Stimulated activated effector memory CD8-positive, alpha-beta T cell treated with anti-CD3 and anti-CD28 coated beads, Interleukin-12 subunit alpha, Interleukin-12 subunit beta, amount 100 ng/mL, for 72 hours (primary cell): ENCODE measurements around the gene OR52B6.
A peak's percentile ranks its signal among the peaks of the same experiment; 100 is the strongest.

Source experiments
- ATAC-seq: fragments of 150-1000 bp; cut with Tn5 transposase; 2 replicates; pipeline ENCODE4 v1.10.0; 2021
- DNase-seq, 2 donors: peaks; one replicate each; pipeline ENCODE4 v3.0.0; 2021 to 2022; ENCODE audit warnings: low spot score in 2 of 2
- H3K27ac Mint-ChIP-seq: one replicate; pipeline ENCODE4 v1.8.0; 2022; ENCODE audit warnings: mild to moderate bottlenecking, mixed read lengths
- H3K36me3 Mint-ChIP-seq: one replicate; pipeline ENCODE4 v1.8.0; 2022; ENCODE audit warnings: mild to moderate bottlenecking, mixed read lengths
- H3K4me1 Mint-ChIP-seq: one replicate; pipeline ENCODE4 v1.8.0; 2022; ENCODE audit warnings: mixed read lengths
- H3K4me3 Mint-ChIP-seq: one replicate; pipeline ENCODE4 v1.8.0; 2022; ENCODE audit warnings: mild to moderate bottlenecking, mixed read lengths
- H3K9me3 Mint-ChIP-seq: one replicate; pipeline ENCODE4 v1.8.0; 2022; ENCODE audit warnings: mixed read lengths

The OR52B6 gene

GRCh38 chr11:5580577-5580976 is at the start of gene OR52B6:
TSS of gene OR52B6 (plus strand) at chr11:5580877. CDS start at chr11:5580877, 0 bp downstream.
- H3K4me3 Mint-ChIP-seq, result no peak within 1 kb of the TSS
- H3K9me3 Mint-ChIP-seq, result peaks cover 3% of the 10 kb centered on the region
- DNase-seq, result no peak
- H3K4me1 Mint-ChIP-seq, result no peaks in the 10 kb centered on the region
- ATAC-seq, result no peak
- no peak within 1 kb of the TSS for H3K27ac Mint-ChIP-seq
- H3K36me3 Mint-ChIP-seq, result no peaks in the 10 kb centered on the region

DNA sequence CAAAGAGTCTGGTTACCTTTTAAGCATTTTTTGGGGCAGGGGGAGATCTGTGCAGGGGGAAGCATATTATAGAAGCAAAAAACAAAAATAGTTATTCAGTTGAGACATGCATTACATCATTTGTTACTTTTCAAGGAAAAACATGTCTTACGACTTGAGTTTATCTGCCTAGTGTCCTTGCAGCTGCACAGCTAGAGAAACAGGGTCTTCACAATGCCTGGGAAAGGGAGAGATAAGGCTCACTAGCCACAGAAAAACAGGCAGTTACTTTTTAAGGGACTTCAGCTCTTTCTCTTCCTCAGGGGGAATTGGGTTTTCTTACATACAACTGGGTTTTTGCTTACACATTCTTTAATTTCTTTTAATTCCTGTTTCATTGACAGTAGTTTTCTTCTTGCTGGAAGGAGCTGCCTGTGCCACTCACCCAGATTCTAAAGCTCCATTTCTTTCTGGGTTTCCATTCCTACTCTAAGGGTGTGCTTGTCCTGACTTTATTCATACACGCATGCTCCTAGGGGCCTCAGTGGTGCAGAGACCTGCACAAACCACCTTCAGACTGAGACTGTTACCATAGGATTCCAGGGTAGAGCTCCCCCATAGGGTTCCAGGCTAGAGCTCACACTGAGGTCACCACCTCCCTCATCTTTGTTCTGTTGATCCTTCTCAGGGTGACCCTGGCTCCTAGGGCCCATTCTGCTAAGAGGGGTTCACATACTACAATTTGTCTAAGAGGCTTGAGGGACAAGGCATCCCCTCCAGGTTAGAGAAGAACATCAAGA is 49.4 kb upstream of the OR52B6 start:
- H3K36me3 Mint-ChIP-seq, result no peaks in the 10 kb centered on the region
- no peak overlapping the region for H3K27ac Mint-ChIP-seq

DNA sequence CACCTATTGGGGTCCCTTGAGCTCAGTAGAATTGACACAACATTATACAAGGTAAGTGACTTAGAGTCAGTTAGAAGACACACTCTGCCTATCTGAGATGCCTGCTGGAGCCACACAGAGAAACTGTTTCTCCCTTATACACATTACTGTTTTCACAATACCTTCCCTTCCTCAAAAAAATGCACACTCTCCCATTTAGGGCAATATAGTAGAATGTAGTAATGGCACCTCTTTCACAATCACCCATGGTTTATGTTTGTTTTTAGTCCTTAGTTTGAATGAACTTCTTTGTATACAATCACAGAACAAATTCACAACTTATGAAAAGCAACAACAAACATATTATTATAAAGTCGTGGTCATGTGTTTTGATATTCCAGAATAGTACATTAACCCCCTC is 46.6 kb upstream of the OR52B6 start:
- no peaks in the 10 kb centered on the region for H3K9me3 Mint-ChIP-seq
- H3K4me1 Mint-ChIP-seq, result no peaks in the 10 kb centered on the region
- DNase-seq (no peak), ATAC-seq (no peak)
- H3K36me3 Mint-ChIP-seq, result no peaks in the 10 kb centered on the region
- H3K27ac Mint-ChIP-seq, result no peak overlapping the region
- no peak overlapping the region for H3K4me3 Mint-ChIP-seq

More for the DNA sequence above, 49.4 kb upstream of the OR52B6 start:
- Mint-ChIP-seq H3K4me3 (no peak overlapping the region), H3K4me1 (no peaks in the 10 kb centered on the region), H3K9me3 (no peaks in the 10 kb centered on the region)
- DNase-seq, result no peak
- no peak for ATAC-seq

GRCh38 chr11:5536482-5536881 is 44.2 kb upstream of the OR52B6 start:
- DNase-seq, result no peak
- H3K27ac Mint-ChIP-seq, result no peak overlapping the region
- no peak overlapping the region for H3K4me3 Mint-ChIP-seq
- no peak for ATAC-seq
- no peaks in the 10 kb centered on the region for H3K36me3 Mint-ChIP-seq
- no peaks in the 10 kb centered on the region for H3K4me1 Mint-ChIP-seq
- no peaks in the 10 kb centered on the region for H3K9me3 Mint-ChIP-seq

- no peaks in the 10 kb centered on the region for H3K4me1 Mint-ChIP-seq
Measured at GRCh38 chr11:5541427-5541826, 39.2 kb upstream of the OR52B6 start.

GRCh38 chr11:5546457-5546856 is 34.2 kb upstream of the OR52B6 start:
- Mint-ChIP-seq H3K4me3 (no peak overlapping the region), H3K27ac (no peak overlapping the region), H3K36me3 (no peaks in the 10 kb centered on the region), H3K4me1 (no peaks in the 10 kb centered on the region), H3K9me3 (no peaks in the 10 kb centered on the region)
- ATAC-seq (no peak), DNase-seq (no peak)

More at GRCh38 chr11:5541427-5541826, 39.2 kb upstream of the OR52B6 start:
- DNase-seq, result no peak
- no peaks in the 10 kb centered on the region for H3K9me3 Mint-ChIP-seq
- no peak for ATAC-seq
- no peak overlapping the region for H3K4me3 Mint-ChIP-seq
- no peaks in the 10 kb centered on the region for H3K36me3 Mint-ChIP-seq
- H3K27ac Mint-ChIP-seq, result no peak overlapping the region

- no peak for ATAC-seq
- Mint-ChIP-seq H3K9me3 (no peaks in the 10 kb centered on the region), H3K4me3 (no peak overlapping the region), H3K36me3 (no peaks in the 10 kb centered on the region), H3K27ac (no peak overlapping the region), H3K4me1 (no peaks in the 10 kb centered on the region)
- no peak for DNase-seq
Measured at GRCh38 chr11:5547982-5548381, 32.7 kb upstream of the OR52B6 start.

DNA sequence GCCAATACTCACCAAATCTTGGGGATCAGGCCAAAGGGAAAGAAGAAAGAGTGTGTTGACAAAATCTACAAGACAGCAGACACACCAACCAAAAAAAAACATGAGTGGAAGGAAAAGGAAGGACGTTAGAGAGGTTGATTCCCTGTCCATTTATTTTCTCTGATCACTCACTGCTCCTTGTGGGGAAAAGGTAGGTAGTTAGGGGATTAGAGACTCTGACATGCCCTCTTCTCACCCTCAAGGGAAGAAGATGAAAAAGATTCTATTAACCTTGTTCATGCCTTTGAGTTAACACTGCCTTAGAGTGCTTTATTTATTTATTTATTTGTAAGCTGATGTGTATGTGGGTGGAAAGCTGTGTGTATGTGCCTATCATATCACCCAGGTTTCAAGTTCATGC is 32.2 kb upstream of the OR52B6 start, which contains the start of gene OR52H1:
Gene OR52H1, minus strand, starts transcription at position 101 of the 400 bp plus-strand sequence. CDS start 3,035 bp downstream, outside the sequence.
- ATAC-seq (no peak), DNase-seq (no peak)
- Mint-ChIP-seq H3K4me1 (no peaks in the 10 kb centered on the region), H3K4me3 (no peak within 1 kb of the TSS), H3K36me3 (no peaks in the 10 kb centered on the region), H3K9me3 (no peaks in the 10 kb centered on the region), H3K27ac (no peak within 1 kb of the TSS)

DNA sequence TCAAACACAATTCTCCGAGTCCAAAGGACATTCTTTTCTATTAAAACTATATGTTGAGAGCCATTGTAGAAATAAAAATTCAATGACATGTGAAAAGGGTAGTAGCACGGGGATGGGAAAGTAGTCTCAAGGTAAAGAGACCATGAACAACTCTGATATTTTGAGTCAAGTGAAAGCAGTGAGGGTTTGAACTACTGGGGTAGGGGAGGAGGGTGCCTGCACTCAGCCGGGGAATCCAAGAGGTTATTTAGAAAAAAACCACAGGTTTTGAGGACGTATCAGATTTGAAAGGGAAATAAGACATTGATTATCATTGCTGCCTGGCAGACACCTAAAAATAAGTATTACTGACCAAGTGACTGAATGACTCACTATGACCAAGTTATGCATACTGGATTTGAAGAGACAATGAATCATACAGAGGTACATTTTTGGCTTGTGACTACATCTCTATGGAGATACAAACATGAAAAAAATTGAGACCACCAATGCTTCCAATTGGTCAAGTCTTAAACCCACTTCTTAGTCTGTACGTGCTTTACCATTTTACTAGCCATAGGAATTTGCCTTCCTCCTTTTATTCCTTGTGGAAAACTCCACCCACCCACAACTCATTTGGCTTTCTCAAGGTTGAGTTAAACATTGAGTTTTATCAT is 30.1 kb upstream of the OR52B6 start:
- Mint-ChIP-seq H3K4me1 (no peaks in the 10 kb centered on the region), H3K36me3 (no peaks in the 10 kb centered on the region), H3K27ac (no peak overlapping the region), H3K9me3 (no peaks in the 10 kb centered on the region), H3K4me3 (no peak overlapping the region)
- ATAC-seq, result peak; percentile 67
- DNase-seq, result no peak

- Mint-ChIP-seq H3K4me3 (no peak overlapping the region), H3K9me3 (no peaks in the 10 kb centered on the region), H3K36me3 (no peaks in the 10 kb centered on the region), H3K4me1 (no peaks in the 10 kb centered on the region), H3K27ac (no peak overlapping the region)
- DNase-seq (no peak), ATAC-seq (no peak)
Measured at GRCh38 chr11:5553343-5553742, 27.3 kb upstream of the OR52B6 start.

- no peak overlapping the region for H3K4me3 Mint-ChIP-seq
- no peak for DNase-seq
- H3K9me3 Mint-ChIP-seq, result no peaks in the 10 kb centered on the region
- no peaks in the 10 kb centered on the region for H3K36me3 Mint-ChIP-seq
- no peaks in the 10 kb centered on the region for H3K4me1 Mint-ChIP-seq
- no peak overlapping the region for H3K27ac Mint-ChIP-seq
- no peak for ATAC-seq
Measured at GRCh38 chr11:5556596-5557188, 24.0 kb upstream of the OR52B6 start.

GRCh38 chr11:5557751-5558150 is 22.9 kb upstream of the OR52B6 start:
- H3K4me1 Mint-ChIP-seq, result no peaks in the 10 kb centered on the region
- no peak overlapping the region for H3K27ac Mint-ChIP-seq
- no peaks in the 10 kb centered on the region for H3K9me3 Mint-ChIP-seq
- no peak overlapping the region for H3K4me3 Mint-ChIP-seq
- no peaks in the 10 kb centered on the region for H3K36me3 Mint-ChIP-seq
- DNase-seq (no peak), ATAC-seq (no peak)

GRCh38 chr11:5564259-5565019 is 16.2 kb upstream of the OR52B6 start:
- DNase-seq (no peak), ATAC-seq (peak; percentile 50)
- H3K4me3 Mint-ChIP-seq, result no peak overlapping the region
- no peak overlapping the region for H3K27ac Mint-ChIP-seq
- peaks cover 9% of the 10 kb centered on the region for H3K9me3 Mint-ChIP-seq
- H3K36me3 Mint-ChIP-seq, result no peaks in the 10 kb centered on the region
- peaks cover 6% of the 10 kb centered on the region for H3K4me1 Mint-ChIP-seq

DNA sequence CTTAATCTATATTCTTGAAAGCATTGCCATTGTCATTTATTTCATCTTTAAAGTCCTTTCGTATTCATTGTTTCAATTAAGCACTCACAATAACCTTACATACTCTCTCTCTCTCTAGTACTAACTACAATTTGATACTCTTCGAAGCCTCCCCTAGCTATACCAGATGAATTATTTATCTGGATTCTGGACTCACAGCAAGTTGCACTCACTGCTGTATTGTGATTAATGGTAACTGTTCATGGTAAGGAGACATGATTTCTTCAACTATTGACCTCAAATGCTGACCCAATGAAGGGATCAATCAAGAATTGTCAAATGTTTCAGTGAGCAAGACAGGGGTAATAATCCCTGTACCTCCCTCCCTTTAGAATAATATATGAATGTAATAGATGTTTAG is 6.0 kb upstream of the OR52B6 start:
- no peak for ATAC-seq
- no peaks in the 10 kb centered on the region for H3K36me3 Mint-ChIP-seq
- no peak overlapping the region for H3K4me3 Mint-ChIP-seq
- DNase-seq, result no peak
- H3K27ac Mint-ChIP-seq, result no peak overlapping the region
- H3K9me3 Mint-ChIP-seq, result no peaks in the 10 kb centered on the region
- H3K4me1 Mint-ChIP-seq, result peaks cover 6% of the 10 kb centered on the region

GRCh38 chr11:5575152-5575551 is 5.5 kb upstream of the OR52B6 start:
- ATAC-seq (no peak), DNase-seq (no peak)
- H3K36me3 Mint-ChIP-seq, result no peaks in the 10 kb centered on the region
- peaks cover 6% of the 10 kb centered on the region for H3K4me1 Mint-ChIP-seq
- H3K27ac Mint-ChIP-seq, result no peak overlapping the region
- H3K4me3 Mint-ChIP-seq, result no peak overlapping the region
- no peaks in the 10 kb centered on the region for H3K9me3 Mint-ChIP-seq
